CD4-positive, alpha-beta T cell (primary cell): ENCODE data around the gene SLC13A1. TPM values are rescaled to one million over a fixed set of nuclear protein-coding genes. Genes with fewer than 3 reads are reported as not detected.

Experiments
- ATAC-seq: fragments of 200-7000 bp; cut with Tn5 transposase; one replicate; pipeline ENCODE4 v1.10.0; 2022; ENCODE audit warnings: mild to moderate bottlenecking; ENCODE audit not compliant: poor library complexity
- CTCF ChIA-PET: fragments of 350-600 bp; sonication (Branson Sonifier 250); formaldehyde crosslinking; loops from one replicate; lab custom pipeline; 2021; ENCODE audit warnings: antibody characterized with exemption, inconsistent platforms; lab: Charles Lee
- POLR2A ChIA-PET: fragments of 350-600 bp; sonication (Branson Sonifier 250); formaldehyde crosslinking; loops from one replicate; lab custom pipeline; 2021; ENCODE audit warnings: antibody characterized with exemption, inconsistent platforms; lab: Charles Lee
- DNase-seq, 14 experiments: peaks; one replicate each; pipeline ENCODE4 v3.0.0-alpha.2; 2013 to 2020; ENCODE audit warnings: mixed read lengths in 2 of 14
- H3K27ac ChIP-seq, 2 donors: one replicate each; pipeline versions ENCODE4 v1.5.1 to v1.7.0; 2013; ENCODE audit warnings: low read length in 2 of 2, low read depth in 1 of 2, mild to moderate bottlenecking in 1 of 2
- H3K27me3 ChIP-seq, 2 experiments: 1 replicate in 1 of 2; 2 replicates in 1 of 2; pipeline versions ENCODE4 v1.6.1 to v1.7.0; 2013; ENCODE audit warnings: low read length in 2 of 2, control low read depth in 1 of 2, mild to moderate bottlenecking in 1 of 2, moderate library complexity in 1 of 2; ENCODE audit not compliant: insufficient read depth in 2 of 2, control insufficient read depth in 1 of 2
- H3K36me3 ChIP-seq: one replicate; pipeline ENCODE4 v1.6.1; 2013; ENCODE audit warnings: low read length, control low read depth; ENCODE audit not compliant: insufficient read depth
- H3K4me1 ChIP-seq: one replicate; pipeline ENCODE4 v1.6.1; 2013; ENCODE audit warnings: low read length, control low read depth; ENCODE audit not compliant: insufficient read depth
- H3K4me3 ChIP-seq: one replicate; pipeline ENCODE4 v1.5.1; 2013; ENCODE audit warnings: mild to moderate bottlenecking, low read length, moderate library complexity
- H3K9me3 ChIP-seq, 2 experiments: 1 replicate in 1 of 2; 2 replicates in 1 of 2; pipeline versions ENCODE4 v1.6.1 to v1.7.0; 2013; ENCODE audit warnings: low read length in 2 of 2, mild to moderate bottlenecking in 2 of 2, control low read depth in 1 of 2, moderate library complexity in 1 of 2; ENCODE audit not compliant: control insufficient read depth in 1 of 2, insufficient read depth in 1 of 2
- H3K27ac Mint-ChIP-seq: one replicate; pipeline ENCODE4 v1.8.0; 2020; ENCODE audit warnings: mixed read lengths
- H3K27me3 Mint-ChIP-seq: one replicate; pipeline ENCODE4 v1.8.0; 2021; ENCODE audit warnings: mixed read lengths
- H3K36me3 Mint-ChIP-seq: one replicate; pipeline ENCODE4 v1.8.0; 2021; ENCODE audit warnings: low read depth, mixed read lengths
- H3K4me1 Mint-ChIP-seq: one replicate; pipeline ENCODE4 v1.8.0; 2021; ENCODE audit warnings: low read depth, mixed read lengths
- H3K4me3 Mint-ChIP-seq: one replicate; pipeline ENCODE4 v1.8.0; 2020; ENCODE audit warnings: mild to moderate bottlenecking, mixed read lengths
- H3K9me3 Mint-ChIP-seq: one replicate; pipeline ENCODE4 v1.8.0; 2020; ENCODE audit warnings: mixed read lengths
- intact Hi-C, 2 experiments: fragments of 100-400 bp; cut with DNase I in 1 of 2; cut with micrococcal nuclease in 1 of 2; formaldehyde crosslinking; loops; one replicate each; pipeline versions ENCODE4 v1.15.1 to v1.9.0; 2023 to 2025; cut with DNase I, micrococcal nuclease
- total RNA-seq, 174 experiments: library from RNA in 2 of 174; stranded (reverse) in 2 of 174; gene quantifications; one replicate each; pipeline ENCODE4 v1.2.3 and lab custom pipeline; 2021 to 2026
- TF ChIP-seq, protein P1 (sequence below): fragments of 200-600 bp; IDR thresholded peaks from one replicate; pipeline ENCODE4 v1.8.0; 2022; ENCODE audit warnings: antibody characterized with exemption, mild to moderate bottlenecking

The SLC13A1 gene
- total RNA-seq, 2 experiments from 2014 or later: not detected

DNA sequence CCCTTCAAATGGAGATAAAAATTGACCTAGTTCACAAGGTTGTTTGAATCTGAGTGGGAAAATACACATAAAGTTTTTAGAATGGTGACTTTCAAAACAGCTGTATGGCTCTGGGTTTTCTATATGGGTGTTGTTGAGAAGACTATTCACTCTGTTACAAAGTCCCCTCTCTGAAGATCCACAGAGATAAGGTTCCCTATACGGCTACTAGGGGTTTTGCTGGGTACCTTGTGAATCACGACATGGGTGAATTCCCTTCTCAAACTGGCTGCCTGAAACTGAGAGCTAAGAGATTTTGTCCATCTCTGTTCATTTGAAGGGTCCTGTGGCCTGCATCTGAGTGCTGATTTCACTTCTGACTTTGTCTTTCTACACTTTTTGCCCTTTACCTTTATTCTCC, 11.8 kb upstream of the SLC13A1 start:
- no peaks in the 10 kb centered on the region for H3K4me1 ChIP-seq
- DNase-seq (no peak), ATAC-seq (no peak)
- no peak overlapping the region for H3K4me3 ChIP-seq
- CTCF ChIA-PET: no interaction called here
- Mint-ChIP-seq H3K9me3 (peaks cover 4% of the 10 kb centered on the region), H3K27me3 (no peaks in the 10 kb centered on the region), H3K27ac (no peak overlapping the region), H3K4me1 (no peaks in the 10 kb centered on the region), H3K4me3 (no peak overlapping the region), H3K36me3 (no peaks in the 10 kb centered on the region)
- no peak overlapping the region for H3K27ac ChIP-seq
- POLR2A ChIA-PET: no interaction called here
- TF ChIP-seq, protein P1, sequence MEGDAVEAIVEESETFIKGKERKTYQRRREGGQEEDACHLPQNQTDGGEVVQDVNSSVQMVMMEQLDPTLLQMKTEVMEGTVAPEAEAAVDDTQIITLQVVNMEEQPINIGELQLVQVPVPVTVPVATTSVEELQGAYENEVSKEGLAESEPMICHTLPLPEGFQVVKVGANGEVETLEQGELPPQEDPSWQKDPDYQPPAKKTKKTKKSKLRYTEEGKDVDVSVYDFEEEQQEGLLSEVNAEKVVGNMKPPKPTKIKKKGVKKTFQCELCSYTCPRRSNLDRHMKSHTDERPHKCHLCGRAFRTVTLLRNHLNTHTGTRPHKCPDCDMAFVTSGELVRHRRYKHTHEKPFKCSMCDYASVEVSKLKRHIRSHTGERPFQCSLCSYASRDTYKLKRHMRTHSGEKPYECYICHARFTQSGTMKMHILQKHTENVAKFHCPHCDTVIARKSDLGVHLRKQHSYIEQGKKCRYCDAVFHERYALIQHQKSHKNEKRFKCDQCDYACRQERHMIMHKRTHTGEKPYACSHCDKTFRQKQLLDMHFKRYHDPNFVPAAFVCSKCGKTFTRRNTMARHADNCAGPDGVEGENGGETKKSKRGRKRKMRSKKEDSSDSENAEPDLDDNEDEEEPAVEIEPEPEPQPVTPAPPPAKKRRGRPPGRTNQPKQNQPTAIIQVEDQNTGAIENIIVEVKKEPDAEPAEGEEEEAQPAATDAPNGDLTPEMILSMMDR: no peak
- no peaks in the 10 kb centered on the region for H3K27me3 ChIP-seq
- intact Hi-C loops: no loop called here
- no peaks in the 10 kb centered on the region for H3K36me3 ChIP-seq
- H3K9me3 ChIP-seq: no peaks in the 10 kb centered on the region

DNA sequence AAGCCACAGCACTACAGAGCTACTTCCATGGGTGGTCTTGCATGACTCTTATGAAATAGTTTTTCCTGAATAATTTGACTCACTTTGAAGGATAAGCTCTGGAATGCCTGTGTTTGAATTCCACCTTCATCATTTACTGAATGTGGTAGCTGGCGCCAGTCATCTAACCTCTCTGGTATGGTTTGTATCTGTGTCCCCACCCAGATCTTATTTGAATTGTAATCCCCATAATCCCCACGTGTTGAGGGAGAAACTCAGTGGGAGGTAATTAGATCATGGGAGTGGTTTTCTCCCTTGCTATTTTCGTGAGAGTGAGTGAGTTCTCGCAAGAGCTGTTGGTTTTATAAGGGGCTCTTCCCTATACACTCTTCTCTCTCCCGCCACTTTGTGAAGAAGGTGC, 11.2 kb upstream of the SLC13A1 start:
- H3K9me3 Mint-ChIP-seq: peaks cover 4% of the 10 kb centered on the region
- Histone ChIP-seq H3K4me1 (no peaks in the 10 kb centered on the region), H3K27me3 (no peaks in the 10 kb centered on the region), H3K9me3 (no peaks in the 10 kb centered on the region), H3K36me3 (no peaks in the 10 kb centered on the region), H3K27ac (no peak overlapping the region), H3K4me3 (no peak overlapping the region)
- H3K27me3 Mint-ChIP-seq: no peaks in the 10 kb centered on the region
- no peak overlapping the region for H3K4me3 Mint-ChIP-seq
- POLR2A ChIA-PET: no interaction called here
- no peaks in the 10 kb centered on the region for H3K36me3 Mint-ChIP-seq
- no peak overlapping the region for H3K27ac Mint-ChIP-seq
- CTCF ChIA-PET: no interaction called here
- no peak for DNase-seq
- no peaks in the 10 kb centered on the region for H3K4me1 Mint-ChIP-seq
- intact Hi-C loops: no loop called here
- no peak for ATAC-seq
- TF ChIP-seq, protein P1: no peak

DNA sequence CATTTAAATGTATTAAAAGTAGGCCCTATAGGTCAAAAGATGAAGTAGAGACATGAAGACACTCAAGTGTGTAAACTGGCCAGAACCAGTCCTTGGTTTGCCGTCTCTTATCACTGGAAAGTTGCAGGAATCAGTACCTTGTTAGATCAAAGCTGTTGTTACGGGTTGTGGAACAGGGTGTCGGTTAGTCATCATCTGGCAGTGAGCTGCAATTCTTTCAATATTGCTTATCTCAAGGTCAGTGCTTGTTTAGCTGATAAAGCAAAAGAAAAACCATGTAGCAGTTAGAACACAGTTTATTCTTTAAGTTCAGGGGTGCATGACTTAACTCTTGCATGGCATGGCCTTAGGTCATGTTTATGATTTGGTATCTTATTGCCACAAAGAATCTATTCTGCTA, 10.0 kb upstream of the SLC13A1 start:
- H3K27ac Mint-ChIP-seq: no peak overlapping the region
- no peak overlapping the region for H3K4me3 Mint-ChIP-seq
- POLR2A ChIA-PET: no interaction called here

More for the DNA sequence above, 10.0 kb upstream of the SLC13A1 start:
- Histone ChIP-seq H3K4me1 (no peaks in the 10 kb centered on the region), H3K4me3 (no peak overlapping the region), H3K36me3 (no peaks in the 10 kb centered on the region), H3K27me3 (no peaks in the 10 kb centered on the region), H3K27ac (no peak overlapping the region), H3K9me3 (no peaks in the 10 kb centered on the region)
- CTCF ChIA-PET: no interaction called here
- TF ChIP-seq, protein P1: no peak
- H3K36me3 Mint-ChIP-seq: no peaks in the 10 kb centered on the region
- no peaks in the 10 kb centered on the region for H3K27me3 Mint-ChIP-seq
- H3K4me1 Mint-ChIP-seq: no peaks in the 10 kb centered on the region
- DNase-seq (no peak), ATAC-seq (no peak)
- peaks cover under 1% of the 10 kb centered on the region for H3K9me3 Mint-ChIP-seq
- intact Hi-C loops: no loop called here
